GM12878 (cell line): ENCODE results near the gene SPAG7. TPM values are rescaled to one million over a fixed set of nuclear protein-coding genes. Genes with fewer than 3 reads are reported as not detected.
A peak's percentile ranks its signal among the peaks of the same experiment; 100 is the strongest.

Experiments used
- IKZF1 ChIP-seq: fragments of 450-650 bp; conservative IDR thresholded peaks from 2 replicates; pipeline ENCODE4 v1.6.1; 2017; ENCODE audit warnings: antibody characterized with exemption, mild to moderate bottlenecking
- IKZF2 ChIP-seq, 2 experiments: fragments of 450-650 bp; IDR thresholded peaks; 2 replicates each; pipeline ENCODE4 v1.6.1; 2017; ENCODE audit warnings: mild to moderate bottlenecking in 2 of 2, moderate library complexity in 2 of 2
- LARP7 ChIP-seq: fragments of 450-650 bp; IDR thresholded peaks from 2 replicates; pipeline ENCODE4 v1.6.1; 2017; ENCODE audit warnings: mild to moderate bottlenecking
- NBN ChIP-seq: fragments of 450-650 bp; IDR thresholded peaks from 2 replicates; pipeline ENCODE4 v1.6.1; 2016
- NKRF ChIP-seq: fragments of 450-650 bp; conservative IDR thresholded peaks from 2 replicates; pipeline ENCODE4 v1.6.1; 2017; ENCODE audit warnings: mild to moderate bottlenecking, moderate library complexity
- POLR2A ChIP-seq: IDR thresholded peaks from 2 replicates; pipeline ENCODE4 v1.6.1; 2011; ENCODE audit warnings: low read depth, mild to moderate bottlenecking, low read length
- POU2F2 ChIP-seq: IDR thresholded peaks from 3 replicates; pipeline ENCODE4 v1.6.1; 2011; ENCODE audit warnings: low read depth, mild to moderate bottlenecking, low read length, borderline replicate concordance
- STAT3 ChIP-seq: IDR thresholded peaks from 2 replicates; pipeline ENCODE4 v1.6.1; 2011; ENCODE audit warnings: low read depth, low read length, improper control_type of control experiment
- YY1 ChIP-seq: IDR thresholded peaks from 2 replicates; pipeline ENCODE4 v1.6.1; 2011; ENCODE audit warnings: low read depth, mild to moderate bottlenecking, low read length
- polyA plus RNA-seq, 11 experiments: library from polyadenylated mRNA; depleted of rRNA in 4 of 11; unstranded in 6 of 11; stranded (reverse) in 5 of 11; fragments of >200 nt; fragmentation: Nextera tagmentation in 4 of 11; fragmentation: Illumina TruSeq in 1 of 11; extraction: Ambion mirVana in 4 of 11; extraction: Trizol in 1 of 11; gene quantifications; 1 replicate in 1 of 11; 2 replicates in 10 of 11; pipeline versions ENCODE4 v1.2.1 to v1.2.3, GENCODE V29; 2011 to 2016; ENCODE audit warnings: inconsistent platforms in 2 of 11, missing spikeins in 2 of 11, low read depth in 1 of 11
- total RNA-seq, 4 experiments: library from RNA; depleted of rRNA in 3 of 4; stranded (reverse); fragments of >200 nt in 3 of 4; fragmentation: Illumina TruSeq in 1 of 4; extraction: Trizol in 1 of 4; gene quantifications; 2 replicates each; pipeline versions ENCODE4 v1.2.1 to v1.2.3, GENCODE V29; 2013 to 2021
- TF ChIP-seq, protein P1 (sequence below): fragments of 450-650 bp; IDR thresholded peaks from 2 replicates; pipeline ENCODE4 v1.6.1; 2017; ENCODE audit warnings: mild to moderate bottlenecking, low read depth, inconsistent platforms; ENCODE audit not compliant: poor library complexity, severe bottlenecking
- TF ChIP-seq, protein P2 (sequence below): fragments of 450-650 bp; IDR thresholded peaks from 2 replicates; pipeline ENCODE4 v1.6.1; 2016; ENCODE audit warnings: mild to moderate bottlenecking

The SPAG7 gene
- total and polyA plus RNA-seq, 10 of the 15 experiments (the other 5 are each of a cell fraction or from before 2014, with no cell fraction given): 7.9 to 146 (median 88.7) TPM

DNA sequence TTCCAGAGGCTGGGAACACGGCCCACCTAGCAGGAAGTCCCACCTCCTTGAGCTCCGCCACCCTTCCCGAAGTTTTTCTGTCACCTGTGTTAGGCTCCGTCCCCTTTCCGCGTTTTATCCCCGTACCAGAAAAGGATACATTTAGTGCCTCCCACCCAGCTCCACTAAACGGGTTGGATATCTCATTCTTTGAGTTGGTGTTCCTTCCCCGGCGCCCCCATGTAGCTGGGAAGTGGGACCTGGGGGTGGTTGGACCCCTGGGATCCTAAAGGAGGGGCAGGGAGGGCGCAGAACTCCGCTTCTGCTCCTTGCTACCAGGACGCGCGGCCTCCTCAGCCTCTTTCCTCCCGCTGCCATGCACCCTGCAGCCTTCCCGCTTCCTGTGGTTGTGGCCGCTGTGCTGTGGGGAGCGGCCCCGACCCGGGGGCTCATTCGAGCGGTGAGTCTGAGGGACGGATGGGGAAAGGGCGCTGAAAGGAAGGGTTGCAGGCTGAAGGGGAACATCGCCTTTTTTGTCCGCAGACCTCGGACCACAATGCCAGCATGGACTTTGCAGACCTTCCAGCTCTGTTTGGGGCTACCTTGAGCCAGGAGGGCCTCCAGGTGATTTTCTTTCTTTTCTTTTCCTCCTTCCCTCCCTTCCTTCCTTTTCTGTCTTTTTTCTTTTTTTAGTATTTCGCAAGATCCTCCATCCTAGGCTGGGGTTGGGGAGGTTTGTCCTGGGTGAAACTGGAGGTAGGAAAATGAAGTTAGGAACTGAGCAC is 26.9 kb downstream of the SPAG7 start (continued):
- TF ChIP-seq, protein P1, sequence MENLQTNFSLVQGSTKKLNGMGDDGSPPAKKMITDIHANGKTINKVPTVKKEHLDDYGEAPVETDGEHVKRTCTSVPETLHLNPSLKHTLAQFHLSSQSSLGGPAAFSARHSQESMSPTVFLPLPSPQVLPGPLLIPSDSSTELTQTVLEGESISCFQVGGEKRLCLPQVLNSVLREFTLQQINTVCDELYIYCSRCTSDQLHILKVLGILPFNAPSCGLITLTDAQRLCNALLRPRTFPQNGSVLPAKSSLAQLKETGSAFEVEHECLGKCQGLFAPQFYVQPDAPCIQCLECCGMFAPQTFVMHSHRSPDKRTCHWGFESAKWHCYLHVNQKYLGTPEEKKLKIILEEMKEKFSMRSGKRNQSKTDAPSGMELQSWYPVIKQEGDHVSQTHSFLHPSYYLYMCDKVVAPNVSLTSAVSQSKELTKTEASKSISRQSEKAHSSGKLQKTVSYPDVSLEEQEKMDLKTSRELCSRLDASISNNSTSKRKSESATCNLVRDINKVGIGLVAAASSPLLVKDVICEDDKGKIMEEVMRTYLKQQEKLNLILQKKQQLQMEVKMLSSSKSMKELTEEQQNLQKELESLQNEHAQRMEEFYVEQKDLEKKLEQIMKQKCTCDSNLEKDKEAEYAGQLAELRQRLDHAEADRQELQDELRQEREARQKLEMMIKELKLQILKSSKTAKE: no peak
- TF ChIP-seq LARP7 (peak; percentile 38; the same call in 1 of the 2 replicates), POU2F2 (peak; percentile 58; the same call in 2 of the 3 replicates), NBN (peak; percentile 5; the same call in 1 of the 2 replicates), IKZF2 (IDR thresholded peaks at IDR 0.05) (peak; percentile 36 to 98; a peak in 2 of 4 replicates), YY1 (peak; percentile 51; the same call in 1 of the 2 replicates), IKZF1 (peak; percentile 53), STAT3 (no peak), POLR2A (peak; percentile 71), NKRF (peak; percentile 64; the same call in 1 of the 2 replicates)
- TF ChIP-seq, protein P2, sequence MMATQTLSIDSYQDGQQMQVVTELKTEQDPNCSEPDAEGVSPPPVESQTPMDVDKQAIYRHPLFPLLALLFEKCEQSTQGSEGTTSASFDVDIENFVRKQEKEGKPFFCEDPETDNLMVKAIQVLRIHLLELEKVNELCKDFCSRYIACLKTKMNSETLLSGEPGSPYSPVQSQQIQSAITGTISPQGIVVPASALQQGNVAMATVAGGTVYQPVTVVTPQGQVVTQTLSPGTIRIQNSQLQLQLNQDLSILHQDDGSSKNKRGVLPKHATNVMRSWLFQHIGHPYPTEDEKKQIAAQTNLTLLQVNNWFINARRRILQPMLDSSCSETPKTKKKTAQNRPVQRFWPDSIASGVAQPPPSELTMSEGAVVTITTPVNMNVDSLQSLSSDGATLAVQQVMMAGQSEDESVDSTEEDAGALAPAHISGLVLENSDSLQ: no peak
